ENCODE results near the gene EPB41L1. TPM values are rescaled to one million over a fixed set of nuclear protein-coding genes. Genes with fewer than 3 reads are reported as not detected.

Gene EPB41L1
- total RNA-seq, 1 donor, result 18.1 TPM

- no peak for TF ChIP-seq CTCF (IDR thresholded peaks at IDR 0.05; ENCODE audit: insufficient read depth, low read length)
- DNase-seq (ENCODE audit: low read depth), result no peak
- H3K4me3 ChIP-seq (ENCODE audit: low read depth, low read length), result no peak overlapping the region
These were observed 32.3 kb upstream of the EPB41L1 start for GRCh38 chr20:36121981-36122930.

- TF ChIP-seq CTCF (IDR thresholded peaks at IDR 0.05; ENCODE audit: insufficient read depth, low read length), result no peak
- H3K4me3 ChIP-seq (ENCODE audit: low read depth, low read length), result no peak overlapping the region
- no peak for DNase-seq (ENCODE audit: low read depth)
These were observed 31.6 kb upstream of the EPB41L1 start for GRCh38 chr20:36122931-36123288.

GRCh38 chr20:36125097-36125496 lies 29.4 kb upstream of the EPB41L1 start:
- no peak for TF ChIP-seq CTCF (IDR thresholded peaks at IDR 0.05; ENCODE audit: insufficient read depth, low read length)
- DNase-seq (ENCODE audit: low read depth), result no peak
- H3K4me3 ChIP-seq (ENCODE audit: low read depth, low read length), result no peak overlapping the region

- DNase-seq (ENCODE audit: low read depth), result no peak
These were observed 27.6 kb upstream of the EPB41L1 start for GRCh38 chr20:36126836-36127527.

GRCh38 chr20:36128463-36129159 lies 25.9 kb upstream of the EPB41L1 start:
- no peak overlapping the region for H3K4me3 ChIP-seq (ENCODE audit: low read depth, low read length)
- TF ChIP-seq CTCF (IDR thresholded peaks at IDR 0.05; ENCODE audit: insufficient read depth, low read length), result no peak

More at GRCh38 chr20:36126836-36127527, 27.6 kb upstream of the EPB41L1 start:
- no peak for TF ChIP-seq CTCF (IDR thresholded peaks at IDR 0.05; ENCODE audit: insufficient read depth, low read length)
- H3K4me3 ChIP-seq (ENCODE audit: low read depth, low read length), result no peak overlapping the region

GRCh38 chr20:36129160-36129543 lies 25.4 kb upstream of the EPB41L1 start:
- no peak overlapping the region for H3K4me3 ChIP-seq (ENCODE audit: low read depth, low read length)
- no peak for DNase-seq (ENCODE audit: low read depth)
- no peak for TF ChIP-seq CTCF (IDR thresholded peaks at IDR 0.05; ENCODE audit: insufficient read depth, low read length)

More at GRCh38 chr20:36128463-36129159, 25.9 kb upstream of the EPB41L1 start:
- peak; percentile 74 for DNase-seq (ENCODE audit: low read depth)
